ENCODE measurements around the gene ANKS1B. TPM values are rescaled to one million over a fixed set of nuclear protein-coding genes. Genes with fewer than 3 reads are reported as not detected.

Gene ANKS1B
- total RNA-seq, 1 donor from 2014 or later: 11.3 TPM

DNA sequence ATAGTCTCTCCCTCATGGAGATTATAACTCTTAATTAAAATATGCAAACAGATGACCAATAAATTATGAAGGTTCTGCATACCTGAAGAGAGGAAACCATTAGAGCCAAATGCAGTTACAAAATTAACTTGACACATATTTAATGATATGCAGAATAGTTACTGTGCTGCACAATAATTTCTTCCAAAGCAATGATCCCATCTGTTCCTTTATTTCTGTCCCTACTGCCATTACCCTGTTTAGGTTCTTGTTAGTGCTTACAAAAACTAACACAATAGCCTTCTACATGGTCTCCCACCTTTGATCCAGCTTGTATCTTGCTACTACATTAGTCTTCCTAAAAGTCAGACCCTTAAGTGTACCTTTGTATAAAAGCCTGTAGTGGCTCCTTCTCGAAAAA lies 928.5 kb downstream of the ANKS1B start:
- H3K36me3 Mint-ChIP-seq (ENCODE audit: unreplicated experiment): no peaks in the 10 kb centered on the region
- no peaks in the 10 kb centered on the region for H3K9me3 Mint-ChIP-seq (ENCODE audit: unreplicated experiment)
- DNase-seq: no peak
- no peak for TF ChIP-seq CTCF (IDR thresholded peaks at IDR 0.05; ENCODE audit: partially characterized antibody, unreplicated experiment)
- no peak overlapping the region for H3K4me3 Mint-ChIP-seq (ENCODE audit: unreplicated experiment)
- no peaks in the 10 kb centered on the region for H3K27me3 Mint-ChIP-seq (ENCODE audit: unreplicated experiment)
- no peak overlapping the region for H3K27ac Mint-ChIP-seq (ENCODE audit: unreplicated experiment)
- H3K4me1 Mint-ChIP-seq (ENCODE audit: low read depth, unreplicated experiment): peaks cover 2% of the 10 kb centered on the region

DNA sequence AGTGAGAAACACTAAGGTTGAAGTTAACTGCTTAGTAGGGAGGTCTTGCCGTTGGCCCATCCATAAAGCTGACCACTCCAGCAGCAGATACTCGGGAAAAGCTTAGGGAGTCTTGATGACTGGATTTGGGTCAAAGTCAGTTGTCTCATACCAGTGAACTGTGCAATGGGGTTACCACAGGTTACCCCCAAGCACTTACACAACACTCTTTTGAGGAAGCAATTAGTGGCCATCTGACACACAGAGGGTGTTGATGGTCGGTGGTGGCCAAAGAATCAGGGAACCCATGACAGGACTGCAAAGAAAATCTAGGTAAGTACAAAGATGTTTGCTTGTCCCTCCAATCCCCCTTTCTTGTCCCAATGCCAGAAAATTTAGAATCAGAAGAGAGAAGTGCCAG lies 929.4 kb downstream of the ANKS1B start:
- Mint-ChIP-seq H3K27ac (ENCODE audit: unreplicated experiment) (no peak overlapping the region), H3K4me3 (ENCODE audit: unreplicated experiment) (no peak overlapping the region), H3K4me1 (ENCODE audit: low read depth, unreplicated experiment) (peaks cover 2% of the 10 kb centered on the region), H3K36me3 (ENCODE audit: unreplicated experiment) (no peaks in the 10 kb centered on the region), H3K9me3 (ENCODE audit: unreplicated experiment) (no peaks in the 10 kb centered on the region), H3K27me3 (ENCODE audit: unreplicated experiment) (no peaks in the 10 kb centered on the region)
- no peak for TF ChIP-seq CTCF (IDR thresholded peaks at IDR 0.05; ENCODE audit: partially characterized antibody, unreplicated experiment)
- no peak for DNase-seq

DNA sequence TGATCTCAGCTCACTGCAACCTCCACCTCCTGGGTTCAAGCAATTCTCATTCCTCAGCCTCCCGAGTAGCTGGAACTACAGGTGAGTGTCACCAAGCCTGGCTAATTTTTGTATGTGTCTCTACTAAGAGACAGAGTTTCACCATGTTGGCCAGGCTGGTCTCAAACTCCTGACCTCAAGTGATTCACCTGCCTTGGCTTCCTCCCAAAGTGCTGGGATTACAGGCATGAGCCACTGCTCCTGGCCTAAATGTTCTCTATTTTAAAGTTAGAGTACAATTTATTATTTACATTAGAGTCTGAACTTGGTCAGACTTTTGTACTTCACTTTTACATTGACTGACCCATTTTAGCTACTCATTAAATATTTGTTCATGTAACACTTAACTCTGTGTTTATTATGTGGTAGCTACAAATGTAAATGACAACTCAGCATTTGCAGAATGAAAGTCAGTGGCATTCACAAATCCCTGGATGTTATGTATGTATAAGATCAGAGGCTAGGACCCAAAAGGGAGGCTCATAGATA lies 930.1 kb downstream of the ANKS1B start:
- no peak for TF ChIP-seq CTCF (IDR thresholded peaks at IDR 0.05; ENCODE audit: partially characterized antibody, unreplicated experiment)
- Mint-ChIP-seq H3K4me1 (ENCODE audit: low read depth, unreplicated experiment) (peaks cover 2% of the 10 kb centered on the region), H3K36me3 (ENCODE audit: unreplicated experiment) (no peaks in the 10 kb centered on the region), H3K9me3 (ENCODE audit: unreplicated experiment) (no peaks in the 10 kb centered on the region), H3K27ac (ENCODE audit: unreplicated experiment) (no peak overlapping the region), H3K27me3 (ENCODE audit: unreplicated experiment) (no peaks in the 10 kb centered on the region), H3K4me3 (ENCODE audit: unreplicated experiment) (no peak overlapping the region)
- no peak for DNase-seq

DNA sequence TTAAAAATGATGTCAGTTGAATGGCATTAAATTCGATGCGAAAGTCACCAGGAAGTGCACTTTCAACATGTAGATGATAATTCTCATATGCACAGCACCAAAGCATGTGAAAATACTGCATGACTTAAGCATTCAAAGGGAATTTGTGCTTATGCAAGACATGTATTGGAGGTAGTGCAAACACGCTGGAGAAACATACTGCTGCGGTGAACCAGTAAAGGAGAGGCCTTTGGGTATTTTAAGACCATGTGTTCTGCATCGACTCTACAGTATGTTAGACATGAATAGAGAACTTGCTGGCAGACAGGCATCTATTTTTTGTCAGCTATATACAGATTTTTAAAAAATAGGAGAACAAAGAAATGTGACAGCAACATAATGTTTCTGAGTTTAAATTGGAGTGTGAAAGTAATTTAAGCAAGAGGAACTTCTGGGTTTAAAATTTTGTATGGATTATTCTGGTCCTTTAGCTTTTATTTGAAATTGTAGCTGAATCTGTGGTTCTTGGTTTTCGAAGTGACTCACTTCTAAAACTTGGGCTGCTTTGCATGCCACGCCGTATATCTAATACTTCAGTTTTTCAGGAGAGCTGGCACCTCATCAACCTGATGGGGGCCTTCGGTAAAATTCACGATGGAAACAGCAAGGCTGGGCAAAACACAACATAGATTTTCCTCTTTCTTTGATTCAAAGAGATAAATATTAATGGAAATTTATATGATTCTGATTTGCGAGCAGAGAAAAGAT lies 930.9 kb downstream of the ANKS1B start:
- no peaks in the 10 kb centered on the region for H3K4me1 Mint-ChIP-seq (ENCODE audit: low read depth, unreplicated experiment)

More for the DNA sequence above, 930.9 kb downstream of the ANKS1B start:
- DNase-seq: no peak
- no peak overlapping the region for H3K4me3 Mint-ChIP-seq (ENCODE audit: unreplicated experiment)
- no peak overlapping the region for H3K27ac Mint-ChIP-seq (ENCODE audit: unreplicated experiment)
- no peaks in the 10 kb centered on the region for H3K9me3 Mint-ChIP-seq (ENCODE audit: unreplicated experiment)
- H3K36me3 Mint-ChIP-seq (ENCODE audit: unreplicated experiment): no peaks in the 10 kb centered on the region
- no peaks in the 10 kb centered on the region for H3K27me3 Mint-ChIP-seq (ENCODE audit: unreplicated experiment)
- TF ChIP-seq CTCF (IDR thresholded peaks at IDR 0.05; ENCODE audit: partially characterized antibody, unreplicated experiment): no peak

Data from glutamatergic neuron (in vitro differentiated cells).